Endothelial cell of umbilical vein (primary cell): ENCODE data around the gene DMD. TPM values are rescaled to one million over a fixed set of nuclear protein-coding genes. Genes with fewer than 3 reads are reported as not detected.

Experiments used
- BruUV-seq: library from RNA; stranded (reverse); fragments of 400-500 nt; replicated peaks from 2 replicates; lab custom pipeline; 2021; lab: Mats Ljungman, UMichigan
- CTCF ChIA-PET: fragments of 300-600, 350-600 bp; sonication (Branson Sonifier 250); formaldehyde crosslinking; loops from one replicate; lab custom pipeline; 2021; ENCODE audit warnings: antibody characterized with exemption, inconsistent platforms; lab: Charles Lee
- POLR2A ChIA-PET: fragments of 300-600, 350-600 bp; sonication (Branson Sonifier 250); formaldehyde crosslinking; loops from one replicate; lab custom pipeline; 2021; ENCODE audit warnings: antibody characterized with exemption, inconsistent platforms; lab: Charles Lee
- DNase-seq: peaks from one replicate; pipeline ENCODE4 v3.0.0-alpha.2; 2011; ENCODE audit warnings: low read depth, low spot score
- FAIRE-seq: peaks from 2 replicates; lab custom pipeline; 2011; peaks lifted over from hg19 to GRCh38; lab: Jason Lieb, UNC
- H2AFZ ChIP-seq: 2 replicates; pipeline ENCODE4 v1.6.0; 2012; ENCODE audit warnings: low read depth, low read length, control low read depth, inconsistent platforms
- H3K27ac ChIP-seq: 2 replicates; pipeline ENCODE4 v1.5.1; 2011; ENCODE audit warnings: low read depth, mild to moderate bottlenecking, control low read depth, low read length, moderate library complexity; ENCODE audit not compliant: insufficient read depth
- H3K27me3 ChIP-seq, 2 experiments: 2 replicates each; pipeline versions ENCODE4 v1.6.0 to v1.6.1; 2011; ENCODE audit warnings: low read length in 2 of 2, mixed read lengths in 1 of 2; ENCODE audit not compliant: control insufficient read depth in 2 of 2, insufficient read depth in 2 of 2
- H3K36me3 ChIP-seq, 2 experiments: 2 replicates in 1 of 2; 3 replicates in 1 of 2; pipeline ENCODE4 v1.5.1; 2011; ENCODE audit warnings: low read length in 2 of 2, mild to moderate bottlenecking in 1 of 2, moderate library complexity in 1 of 2; ENCODE audit not compliant: control insufficient read depth in 2 of 2, insufficient read depth in 2 of 2; ENCODE audit errors: extremely low read depth in 1 of 2
- H3K4me1 ChIP-seq: 3 replicates; pipeline ENCODE4 v1.5.1; 2011; ENCODE audit warnings: mild to moderate bottlenecking, low read length; ENCODE audit not compliant: control insufficient read depth, insufficient read depth; ENCODE audit errors: extremely low read depth
- H3K4me2 ChIP-seq: 2 replicates; pipeline ENCODE4 v1.6.1; 2011; ENCODE audit warnings: low read length, control low read depth, mixed read lengths; ENCODE audit not compliant: insufficient read depth
- H3K4me3 ChIP-seq, 3 experiments: fragments of 200-600 bp in 1 of 3; sonication (generic), shearing (Covaris generic) in 1 of 3; replicated peaks in 1 of 3; 2 replicates each; pipeline ENCODE4 v1.5.1; 2011 to 2016; ENCODE audit warnings: control low read depth in 3 of 3, low read length in 3 of 3, mild to moderate bottlenecking in 2 of 3, inconsistent platforms in 1 of 3, low read depth in 1 of 3, moderate library complexity in 1 of 3; ENCODE audit not compliant: insufficient read depth in 1 of 3
- H3K79me2 ChIP-seq: 2 replicates; pipeline ENCODE4 v1.6.0; 2012; ENCODE audit warnings: low read length, inconsistent platforms; ENCODE audit not compliant: control insufficient read depth, insufficient read depth
- H3K9ac ChIP-seq: replicated peaks from 2 replicates; pipeline ENCODE3; 2011; ENCODE audit warnings: low read length, control low read depth; ENCODE audit not compliant: insufficient read depth; ENCODE audit errors: extremely low read depth
- H3K9me1 ChIP-seq: replicated peaks from 3 replicates; pipeline ENCODE4 v1.6.0; 2011; ENCODE audit warnings: mild to moderate bottlenecking, low read length; ENCODE audit not compliant: control insufficient read depth, insufficient read depth; ENCODE audit errors: extremely low read depth
- H3K9me3 ChIP-seq: replicated peaks from 2 replicates; pipeline ENCODE4 v1.5.1; 2012; ENCODE audit warnings: low read length, inconsistent platforms; ENCODE audit not compliant: control insufficient read depth, insufficient read depth
- H4K20me1 ChIP-seq: replicated peaks from 2 replicates; pipeline ENCODE3; 2011; ENCODE audit warnings: mild to moderate bottlenecking, low read length; ENCODE audit not compliant: control insufficient read depth, insufficient read depth; ENCODE audit errors: extremely low read depth
- EZH2 ChIP-seq: IDR thresholded peaks from 2 replicates; pipeline ENCODE4 v1.6.1; 2012; ENCODE audit warnings: borderline replicate concordance, low read depth, mild to moderate bottlenecking, moderate library complexity, low read length, inconsistent platforms; ENCODE audit not compliant: severe bottlenecking
- FOS ChIP-seq: IDR thresholded peaks from 2 replicates; pipeline ENCODE4 v1.6.1; 2011; ENCODE audit warnings: mild to moderate bottlenecking, low read length, moderate library complexity, borderline replicate concordance; ENCODE audit not compliant: insufficient read depth
- GATA2 ChIP-seq: IDR thresholded peaks from 2 replicates; pipeline ENCODE4 v1.7.0; 2011; ENCODE audit warnings: low read depth, mild to moderate bottlenecking, moderate library complexity, mixed read lengths, low read length; ENCODE audit not compliant: insufficient read length, insufficient read depth
- JUN ChIP-seq: IDR thresholded peaks from 2 replicates; pipeline ENCODE4 v1.6.1; 2011; ENCODE audit warnings: borderline replicate concordance, low read depth; ENCODE audit not compliant: insufficient read length, insufficient read depth
- MYC ChIP-seq: IDR thresholded peaks from one replicate; pipeline ENCODE4 v1.6.1; 2011; ENCODE audit warnings: mild to moderate bottlenecking, low read depth, low read length
- POLR2A ChIP-seq: IDR thresholded peaks from 2 replicates; pipeline ENCODE4 v1.6.1; 2012; ENCODE audit warnings: low read depth, mild to moderate bottlenecking, control low read depth, low read length
- POLR2AphosphoS5 ChIP-seq: IDR thresholded peaks from 2 replicates; pipeline ENCODE4 v1.6.1; 2012; ENCODE audit warnings: low read depth, mild to moderate bottlenecking, control low read depth, low read length, moderate library complexity; ENCODE audit not compliant: insufficient read depth
- dilution Hi-C: fragments of 300-500 bp; cut with MboI; formaldehyde crosslinking; loops from one replicate; pipeline ENCODE4 v1.15.0; 2019; ENCODE audit warnings: low sequenced_read_pairs; ENCODE audit not compliant: extremely low pct_ligation_motif_present
- intact Hi-C: fragments of 100-400 bp; cut with micrococcal nuclease; formaldehyde crosslinking; loops from one replicate; pipeline ENCODE4 v1.10.0; 2022
- polyA plus RNA-seq, 4 experiments: library from polyadenylated mRNA; depleted of rRNA in 3 of 4; stranded (reverse) in 3 of 4; unstranded in 1 of 4; fragments of >200 nt; gene quantifications; 2 replicates each; pipeline versions ENCODE4 v1.2.1 to v1.2.3, GENCODE V29; 2011 to 2012; ENCODE audit warnings: missing spikeins in 1 of 4
- total RNA-seq: library from RNA; stranded (reverse); gene quantifications from 2 replicates; pipeline ENCODE4 v1.2.3, GENCODE V29; 2021
- TF ChIP-seq, protein P1 (sequence below): IDR thresholded peaks from 2 replicates; pipeline ENCODE4 v1.6.1; 2011; ENCODE audit not compliant: insufficient read depth, insufficient read length
- TF ChIP-seq, protein P2 (sequence below), 2 donors: IDR thresholded peaks; 1 replicate in 1 of 2; 2 replicates in 1 of 2; pipeline ENCODE4 v1.5.1; 2011; ENCODE audit warnings: low read length in 2 of 2, mild to moderate bottlenecking in 2 of 2, moderate library complexity in 2 of 2, control low read depth in 1 of 2, inconsistent platforms in 1 of 2, low read depth in 1 of 2; ENCODE audit not compliant: insufficient read depth in 1 of 2; ENCODE audit errors: extremely low read depth in 1 of 2

The DMD gene
- total and polyA plus RNA-seq, 2 donors (not counting 3 experiments of a cell fraction or from before 2014, with no cell fraction given) = 7.3 to 9.0 TPM

DNA sequence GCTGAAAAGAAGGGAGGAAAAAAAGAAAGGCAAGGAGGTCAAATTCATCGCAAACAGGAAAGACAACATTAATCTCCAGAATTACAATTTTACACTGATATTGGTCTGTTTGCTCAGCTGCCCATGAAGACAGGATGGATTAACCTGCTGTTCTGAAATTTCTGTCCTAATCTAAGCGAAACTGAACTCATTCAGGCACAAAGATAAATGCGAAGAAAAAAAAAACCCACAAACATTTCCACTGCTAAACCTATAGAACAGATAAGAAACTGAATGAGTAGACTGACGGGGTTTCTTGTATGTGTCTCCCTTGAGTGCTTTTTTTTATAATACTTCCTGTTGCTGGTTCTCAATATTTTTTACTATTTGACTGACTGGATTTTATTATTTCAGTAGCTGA lies 1887.7 kb downstream of the DMD start:
- Histone ChIP-seq H3K27me3 (no peaks in the 10 kb centered on the region), H4K20me1 (no peaks in the 10 kb centered on the region), H3K9me3 (no peaks in the 10 kb centered on the region), H3K79me2 (no peaks in the 10 kb centered on the region), H3K4me2 (no peak overlapping the region), H3K27ac (no peak overlapping the region), H2AFZ (no peak overlapping the region), H3K36me3 (no peaks in the 10 kb centered on the region), H3K9me1 (no peaks in the 10 kb centered on the region), H3K9ac (no peak overlapping the region), H3K4me3 (no peak overlapping the region), H3K4me1 (no peaks in the 10 kb centered on the region)
- CTCF ChIA-PET = no interaction called here
- intact Hi-C loops = no loop called here
- dilution Hi-C loops = no loop called here
- no peak for DNase-seq
- FAIRE-seq = no peak
- POLR2A ChIA-PET = no interaction called here
- BruUV-seq = no TSS peak
- no peak for TF ChIP-seq POLR2AphosphoS5
- TF ChIP-seq, protein P1, sequence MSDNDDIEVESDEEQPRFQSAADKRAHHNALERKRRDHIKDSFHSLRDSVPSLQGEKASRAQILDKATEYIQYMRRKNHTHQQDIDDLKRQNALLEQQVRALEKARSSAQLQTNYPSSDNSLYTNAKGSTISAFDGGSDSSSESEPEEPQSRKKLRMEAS = no peak
- no peak for TF ChIP-seq MYC
- TF ChIP-seq, protein P2, sequence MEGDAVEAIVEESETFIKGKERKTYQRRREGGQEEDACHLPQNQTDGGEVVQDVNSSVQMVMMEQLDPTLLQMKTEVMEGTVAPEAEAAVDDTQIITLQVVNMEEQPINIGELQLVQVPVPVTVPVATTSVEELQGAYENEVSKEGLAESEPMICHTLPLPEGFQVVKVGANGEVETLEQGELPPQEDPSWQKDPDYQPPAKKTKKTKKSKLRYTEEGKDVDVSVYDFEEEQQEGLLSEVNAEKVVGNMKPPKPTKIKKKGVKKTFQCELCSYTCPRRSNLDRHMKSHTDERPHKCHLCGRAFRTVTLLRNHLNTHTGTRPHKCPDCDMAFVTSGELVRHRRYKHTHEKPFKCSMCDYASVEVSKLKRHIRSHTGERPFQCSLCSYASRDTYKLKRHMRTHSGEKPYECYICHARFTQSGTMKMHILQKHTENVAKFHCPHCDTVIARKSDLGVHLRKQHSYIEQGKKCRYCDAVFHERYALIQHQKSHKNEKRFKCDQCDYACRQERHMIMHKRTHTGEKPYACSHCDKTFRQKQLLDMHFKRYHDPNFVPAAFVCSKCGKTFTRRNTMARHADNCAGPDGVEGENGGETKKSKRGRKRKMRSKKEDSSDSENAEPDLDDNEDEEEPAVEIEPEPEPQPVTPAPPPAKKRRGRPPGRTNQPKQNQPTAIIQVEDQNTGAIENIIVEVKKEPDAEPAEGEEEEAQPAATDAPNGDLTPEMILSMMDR (IDR thresholded peaks at IDR 0.05; ENCODE audit: extremely low read depth in 1 of 2, insufficient read depth in 1 of 2, low read depth in 1 of 2, low read length in 2 of 2) = no peak
- TF ChIP-seq GATA2 = no peak
- no peak for TF ChIP-seq POLR2A
- TF ChIP-seq JUN = no peak
- no peak for TF ChIP-seq FOS
- TF ChIP-seq EZH2 = no peak
